H1 (cell line): Measurements from ENCODE around the gene TNFAIP8L3. TPM values are rescaled to one million over a fixed set of nuclear protein-coding genes. Genes with fewer than 3 reads are reported as not detected.

Experiments used
- BACH1 ChIP-seq: IDR thresholded peaks from 2 replicates; pipeline ENCODE4 v1.6.1; 2012; ENCODE audit warnings: low read length, improper control_type of control experiment
- GTF2F1 ChIP-seq: IDR thresholded peaks from 2 replicates; pipeline ENCODE4 v1.6.1; 2012; ENCODE audit warnings: low read depth, low read length, improper control_type of control experiment, borderline replicate concordance
- RNF2 ChIP-seq: fragments of 200-900, 300-1000 bp; sonication (generic); IDR thresholded peaks from 2 replicates; pipeline ENCODE4 v1.7.1; 2016; ENCODE audit warnings: borderline replicate concordance, low read depth, mild to moderate bottlenecking, antibody characterized with exemption, low read length; ENCODE audit not compliant: poor library complexity, severe bottlenecking; ENCODE audit errors: missing control alignments
- SIRT6 ChIP-seq: IDR thresholded peaks from one replicate; pipeline ENCODE4 v1.7.1; 2012; ENCODE audit warnings: low read length, inconsistent platforms
- USF2 ChIP-seq: IDR thresholded peaks from 2 replicates; pipeline ENCODE4 v1.6.1; 2011; ENCODE audit warnings: low read length, improper control_type of control experiment
- polyA plus RNA-seq, 7 experiments: library from polyadenylated mRNA; depleted of rRNA in 3 of 7; stranded (reverse) in 5 of 7; unstranded in 2 of 7; fragments of >200 nt in 5 of 7; fragments of 200-250 nt in 2 of 7; gene quantifications; 1 replicate in 5 of 7; 2 replicates in 1 of 7; 4 replicates in 1 of 7; pipeline versions ENCODE4 v1.2.1 to v1.2.3, GENCODE V29; 2011 to 2013; ENCODE audit warnings: missing spikeins in 2 of 7, mixed read lengths in 2 of 7
- total RNA-seq: library from RNA; stranded (reverse); fragmentation: NEBNext Ultra II Directional; extraction: Animal tissue kit (Norgen Biotek cat#: 25700); gene quantifications from 2 replicates; pipeline ENCODE4 v1.2.1, GENCODE V29; 2021

Gene TNFAIP8L3
- total and polyA plus RNA-seq, 2 of the 8 experiments (the other 6 are each of a cell fraction or from before 2014, with no cell fraction given): 0.23 to 0.67 TPM

GRCh38 chr15:51110171-51110570 lies 15.5 kb upstream of the TNFAIP8L3 start (continued):
- TF ChIP-seq RNF2 (no peak), SIRT6 (no peak), USF2 (no peak), GTF2F1 (no peak), BACH1 (no peak)
